ENCODE measurements around the gene TSPOAP1.
A peak's percentile ranks its signal among the peaks of the same experiment; 100 is the strongest.

TSPOAP1 gene

GRCh38 chr17:58353389-58353825 is 24.8 kb upstream of the TSPOAP1 start:
- TF ChIP-seq, protein P1, sequence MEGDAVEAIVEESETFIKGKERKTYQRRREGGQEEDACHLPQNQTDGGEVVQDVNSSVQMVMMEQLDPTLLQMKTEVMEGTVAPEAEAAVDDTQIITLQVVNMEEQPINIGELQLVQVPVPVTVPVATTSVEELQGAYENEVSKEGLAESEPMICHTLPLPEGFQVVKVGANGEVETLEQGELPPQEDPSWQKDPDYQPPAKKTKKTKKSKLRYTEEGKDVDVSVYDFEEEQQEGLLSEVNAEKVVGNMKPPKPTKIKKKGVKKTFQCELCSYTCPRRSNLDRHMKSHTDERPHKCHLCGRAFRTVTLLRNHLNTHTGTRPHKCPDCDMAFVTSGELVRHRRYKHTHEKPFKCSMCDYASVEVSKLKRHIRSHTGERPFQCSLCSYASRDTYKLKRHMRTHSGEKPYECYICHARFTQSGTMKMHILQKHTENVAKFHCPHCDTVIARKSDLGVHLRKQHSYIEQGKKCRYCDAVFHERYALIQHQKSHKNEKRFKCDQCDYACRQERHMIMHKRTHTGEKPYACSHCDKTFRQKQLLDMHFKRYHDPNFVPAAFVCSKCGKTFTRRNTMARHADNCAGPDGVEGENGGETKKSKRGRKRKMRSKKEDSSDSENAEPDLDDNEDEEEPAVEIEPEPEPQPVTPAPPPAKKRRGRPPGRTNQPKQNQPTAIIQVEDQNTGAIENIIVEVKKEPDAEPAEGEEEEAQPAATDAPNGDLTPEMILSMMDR (IDR thresholded peaks at IDR 0.05; ENCODE audit: insufficient read depth, low read length, poor library complexity, severe bottlenecking): no peak
- no peak for TF ChIP-seq EZH2phosphoT487 (conservative IDR thresholded peaks at IDR 0.05; ENCODE audit: low read length)
- Histone ChIP-seq H3K27me3 (ENCODE audit: low read length) (no peaks in the 10 kb centered on the region), H3K27ac (ENCODE audit: low read depth, low read length) (peak overlapping the region; percentile 87), H3K9me2 (replicated peaks; ENCODE audit: insufficient read depth, low read length) (no peaks in the 10 kb centered on the region), H3K4me3 (ENCODE audit: insufficient read depth, low read length, poor library complexity, severe bottlenecking) (peak overlapping the region; percentile 94), H3K4me2 (ENCODE audit: low read depth, low read length, poor library complexity, severe bottlenecking) (peak overlapping the region; percentile 98), H3K9me3 (ENCODE audit: insufficient read depth, low read length) (no peaks in the 10 kb centered on the region), H3K79me2 (ENCODE audit: insufficient read depth, low read length) (peaks cover 16% of the 10 kb centered on the region), H2AFZ (ENCODE audit: low read depth, low read length, severe bottlenecking) (no peak overlapping the region), H3K9ac (ENCODE audit: low read length) (peak overlapping the region; percentile 96), H3K36me3 (ENCODE audit: low read length) (peaks cover 11% of the 10 kb centered on the region; the same call in 1 of the 2 replicates), H4K20me1 (ENCODE audit: low read depth, low read length) (no peaks in the 10 kb centered on the region), H3F3A (ENCODE audit: insufficient read depth) (peaks cover 11% of the 10 kb centered on the region)

- H3K9me3 ChIP-seq (ENCODE audit: insufficient read depth, low read length): no peaks in the 10 kb centered on the region
- no peaks in the 10 kb centered on the region for H3K27me3 ChIP-seq (ENCODE audit: low read length)
- peak overlapping the region; percentile 94 for H3K4me3 ChIP-seq (ENCODE audit: insufficient read depth, low read length, poor library complexity, severe bottlenecking)
- peak overlapping the region; percentile 96 for H3K9ac ChIP-seq (ENCODE audit: low read length)
- H3F3A ChIP-seq (ENCODE audit: insufficient read depth): peaks cover 11% of the 10 kb centered on the region
- H3K79me2 ChIP-seq (ENCODE audit: insufficient read depth, low read length): peaks cover 18% of the 10 kb centered on the region
- H3K9me2 ChIP-seq (replicated peaks; ENCODE audit: insufficient read depth, low read length): no peaks in the 10 kb centered on the region
- peaks cover 14% of the 10 kb centered on the region; the same call in 1 of the 2 replicates for H3K36me3 ChIP-seq (ENCODE audit: low read length)
- peak overlapping the region; percentile 46 for H2AFZ ChIP-seq (ENCODE audit: low read depth, low read length, severe bottlenecking)
- peak overlapping the region; percentile 98 for H3K4me2 ChIP-seq (ENCODE audit: low read depth, low read length, poor library complexity, severe bottlenecking)
- H4K20me1 ChIP-seq (ENCODE audit: low read depth, low read length): no peaks in the 10 kb centered on the region
- no peak for TF ChIP-seq EZH2phosphoT487 (conservative IDR thresholded peaks at IDR 0.05; ENCODE audit: low read length)
- TF ChIP-seq, protein P1 (IDR thresholded peaks at IDR 0.05; ENCODE audit: insufficient read depth, low read length, poor library complexity, severe bottlenecking): no peak
- H3K27ac ChIP-seq (ENCODE audit: low read depth, low read length): peak overlapping the region; percentile 87
These were observed 24.2 kb upstream of the TSPOAP1 start for GRCh38 chr17:58352596-58353388.

DNA sequence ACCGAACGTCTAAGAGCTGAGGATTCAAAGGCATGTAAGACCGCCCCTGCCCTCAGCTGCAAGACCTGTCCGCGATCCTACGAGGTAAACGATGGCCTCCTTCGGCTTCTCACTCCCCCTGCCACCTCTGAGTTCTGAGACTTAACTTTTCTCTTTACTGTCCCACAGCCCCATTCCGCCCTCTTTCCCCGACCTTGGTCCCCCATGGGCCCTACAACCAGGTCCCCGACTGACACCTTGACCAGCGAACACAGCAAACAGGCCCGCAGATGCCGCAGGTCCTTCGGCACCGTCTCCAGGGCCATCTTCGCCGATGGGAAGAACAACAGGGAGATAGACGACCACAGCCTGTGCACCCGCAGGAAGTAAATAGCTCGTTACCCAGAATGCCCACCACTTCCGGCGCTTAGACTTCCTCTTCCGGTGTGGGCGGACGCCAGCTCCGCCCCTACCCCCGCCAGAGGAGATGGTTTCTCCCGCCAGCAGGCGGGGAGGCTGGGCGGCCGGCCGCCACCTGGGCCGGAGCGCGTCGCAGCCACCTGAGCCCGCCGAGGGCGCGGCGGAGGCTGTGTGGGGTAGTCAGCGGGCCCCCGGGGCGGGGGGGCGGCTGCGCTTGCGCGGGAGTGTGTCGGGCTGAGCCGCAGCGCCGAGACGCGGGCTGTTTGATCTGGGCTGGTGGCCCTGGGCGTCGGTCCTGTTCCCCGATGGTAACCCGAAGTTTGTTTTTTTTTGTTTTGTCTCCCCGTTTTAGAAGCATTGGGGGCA is 23.4 kb upstream of the TSPOAP1 start, which contains the start of gene SUPT4H1:
Gene SUPT4H1, minus strand, starts transcription at position 371 of the 765 bp plus-strand sequence. Its CDS starts 66 bp downstream, at position 305.
- Histone ChIP-seq H3K4me2 (ENCODE audit: low read depth, low read length, poor library complexity, severe bottlenecking) (peak within 1 kb of the TSS; percentile 98), H2AFZ (ENCODE audit: low read depth, low read length, severe bottlenecking) (peak within 1 kb of the TSS; percentile 46)

More for the DNA sequence above, 23.4 kb upstream of the TSPOAP1 start, which contains the start of gene SUPT4H1:
- no peaks in the 10 kb centered on the region for H3K9me2 ChIP-seq (replicated peaks; ENCODE audit: insufficient read depth, low read length)
- H4K20me1 ChIP-seq (ENCODE audit: low read depth, low read length): no peaks in the 10 kb centered on the region
- peak within 1 kb of the TSS; percentile 87 for H3K27ac ChIP-seq (ENCODE audit: low read depth, low read length)
- H3K9ac ChIP-seq (ENCODE audit: low read length): peak within 1 kb of the TSS; percentile 96
- peak within 1 kb of the TSS; percentile 94 for H3K4me3 ChIP-seq (ENCODE audit: insufficient read depth, low read length, poor library complexity, severe bottlenecking)
- no peaks in the 10 kb centered on the region for H3K9me3 ChIP-seq (ENCODE audit: insufficient read depth, low read length)
- H3K79me2 ChIP-seq (ENCODE audit: insufficient read depth, low read length): peaks cover 23% of the 10 kb centered on the region
- H3K36me3 ChIP-seq (ENCODE audit: low read length): peaks cover 16% of the 10 kb centered on the region; the same call in 1 of the 2 replicates
- no peaks in the 10 kb centered on the region for H3K27me3 ChIP-seq (ENCODE audit: low read length)
- TF ChIP-seq EZH2phosphoT487 (conservative IDR thresholded peaks at IDR 0.05; ENCODE audit: low read length): no peak
- TF ChIP-seq, protein P1 (IDR thresholded peaks at IDR 0.05; ENCODE audit: insufficient read depth, low read length, poor library complexity, severe bottlenecking): no peak
- H3F3A ChIP-seq (ENCODE audit: insufficient read depth): peaks cover 11% of the 10 kb centered on the region
